ENCODE results near the gene ZNF787.
"Not testable (repeated sequence)": the region's sequence is repeated elsewhere in the genome, so short reads cannot be mapped to it uniquely, and the experiment has no call there.

The ZNF787 gene

GRCh38 chr19:56098731-56099568, 22.1 kb downstream of the ZNF787 start:
- H3K9me2 ChIP-seq (replicated peaks; ENCODE audit: insufficient read depth, low read length), result no peaks in the 10 kb centered on the region
- no peak overlapping the region for H3K9ac ChIP-seq (ENCODE audit: low read length)
- no peak overlapping the region for H3K4me2 ChIP-seq (ENCODE audit: low read depth, low read length, poor library complexity, severe bottlenecking)
- H3K79me2 ChIP-seq (ENCODE audit: insufficient read depth, low read length), result peaks cover 23% of the 10 kb centered on the region; the same call in 1 of the 2 replicates
- no peaks in the 10 kb centered on the region; the same call in 1 of the 2 replicates for H4K20me1 ChIP-seq (ENCODE audit: low read depth, low read length)
- no peaks in the 10 kb centered on the region for H3K9me3 ChIP-seq (ENCODE audit: insufficient read depth, low read length)
- TF ChIP-seq CTCF (IDR thresholded peaks at IDR 0.05; ENCODE audit: insufficient read depth, low read length, poor library complexity, severe bottlenecking) (no peak), EZH2phosphoT487 (conservative IDR thresholded peaks at IDR 0.05; ENCODE audit: low read length) (no peak)
- H3K27me3 ChIP-seq (ENCODE audit: low read length), result no peaks in the 10 kb centered on the region
- no peak overlapping the region for H3K4me3 ChIP-seq (ENCODE audit: insufficient read depth, low read length, poor library complexity, severe bottlenecking)
- no peaks in the 10 kb centered on the region for H3K36me3 ChIP-seq (ENCODE audit: low read length)
- no peaks in the 10 kb centered on the region for H3F3A ChIP-seq (ENCODE audit: insufficient read depth)
- H3K27ac ChIP-seq (ENCODE audit: low read depth, low read length), result no peak overlapping the region
- no peak overlapping the region for H2AFZ ChIP-seq (ENCODE audit: low read depth, low read length, severe bottlenecking)

DNA sequence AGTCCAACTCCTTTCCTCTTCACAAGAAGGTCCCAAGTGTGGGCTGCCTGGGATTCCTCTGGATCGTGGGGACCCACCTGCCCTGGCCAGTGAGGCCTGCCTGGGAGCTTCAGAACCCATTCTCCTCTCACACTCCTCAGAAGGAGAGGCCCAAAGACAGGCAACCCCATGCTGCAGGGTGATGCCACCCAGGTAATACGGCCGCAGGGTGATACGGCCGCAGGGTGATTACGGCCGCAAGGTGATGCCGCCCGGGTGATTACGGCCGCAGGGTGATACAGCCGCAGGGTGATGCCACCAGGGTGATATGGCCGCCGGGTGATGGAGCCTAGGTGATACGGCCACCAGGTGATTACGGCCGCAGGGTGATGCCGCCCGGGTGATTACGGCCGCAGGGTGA, 22.9 kb downstream of the ZNF787 start:
- not testable (repeated sequence) for H3K27ac ChIP-seq (ENCODE audit: low read depth, low read length); H3K9me3 ChIP-seq (ENCODE audit: insufficient read depth, low read length); H3K4me2 ChIP-seq (ENCODE audit: low read depth, low read length, poor library complexity, severe bottlenecking); H4K20me1 ChIP-seq (ENCODE audit: low read depth, low read length); H3K9me2 ChIP-seq (replicated peaks; ENCODE audit: insufficient read depth, low read length); H3K4me3 ChIP-seq (ENCODE audit: insufficient read depth, low read length, poor library complexity, severe bottlenecking); H3F3A ChIP-seq (ENCODE audit: insufficient read depth); H3K27me3 ChIP-seq (ENCODE audit: low read length); H2AFZ ChIP-seq (ENCODE audit: low read depth, low read length, severe bottlenecking); H3K9ac ChIP-seq (ENCODE audit: low read length); H3K36me3 ChIP-seq (ENCODE audit: low read length)
- H3K79me2 ChIP-seq (ENCODE audit: insufficient read depth, low read length), result peaks cover 18% of the 10 kb centered on the region; the same call in 1 of the 2 replicates

- Histone ChIP-seq H3K27me3 (ENCODE audit: low read length) (no peaks in the 10 kb centered on the region), H3K9me3 (ENCODE audit: insufficient read depth, low read length) (no peaks in the 10 kb centered on the region), H3K27ac (ENCODE audit: low read depth, low read length) (no peak overlapping the region), H3K4me3 (ENCODE audit: insufficient read depth, low read length, poor library complexity, severe bottlenecking) (no peak overlapping the region), H3K9ac (ENCODE audit: low read length) (no peak overlapping the region), H3K9me2 (replicated peaks; ENCODE audit: insufficient read depth, low read length) (no peaks in the 10 kb centered on the region), H3K79me2 (ENCODE audit: insufficient read depth, low read length) (peaks cover 16% of the 10 kb centered on the region), H3K4me2 (ENCODE audit: low read depth, low read length, poor library complexity, severe bottlenecking) (no peak overlapping the region), H2AFZ (ENCODE audit: low read depth, low read length, severe bottlenecking) (no peak overlapping the region), H3K36me3 (ENCODE audit: low read length) (no peaks in the 10 kb centered on the region), H3F3A (ENCODE audit: insufficient read depth) (no peaks in the 10 kb centered on the region), H4K20me1 (ENCODE audit: low read depth, low read length) (no peaks in the 10 kb centered on the region; the same call in 1 of the 2 replicates)
- no peak for TF ChIP-seq CTCF (IDR thresholded peaks at IDR 0.05; ENCODE audit: insufficient read depth, low read length, poor library complexity, severe bottlenecking)
- TF ChIP-seq EZH2phosphoT487 (conservative IDR thresholded peaks at IDR 0.05; ENCODE audit: low read length), result no peak
Measured at GRCh38 chr19:56097776-56098175, 23.3 kb downstream of the ZNF787 start.

GRCh38 chr19:56097306-56097705, 23.8 kb downstream of the ZNF787 start:
- H3K9me3 ChIP-seq (ENCODE audit: insufficient read depth, low read length), result no peaks in the 10 kb centered on the region
- no peak overlapping the region for H2AFZ ChIP-seq (ENCODE audit: low read depth, low read length, severe bottlenecking)
- no peaks in the 10 kb centered on the region; the same call in 1 of the 2 replicates for H4K20me1 ChIP-seq (ENCODE audit: low read depth, low read length)
- H3K36me3 ChIP-seq (ENCODE audit: low read length), result no peaks in the 10 kb centered on the region
- H3K9me2 ChIP-seq (replicated peaks; ENCODE audit: insufficient read depth, low read length), result no peaks in the 10 kb centered on the region
- no peaks in the 10 kb centered on the region for H3F3A ChIP-seq (ENCODE audit: insufficient read depth)
- TF ChIP-seq EZH2phosphoT487 (conservative IDR thresholded peaks at IDR 0.05; ENCODE audit: low read length), result no peak
- no peak for TF ChIP-seq CTCF (IDR thresholded peaks at IDR 0.05; ENCODE audit: insufficient read depth, low read length, poor library complexity, severe bottlenecking)
- H3K27me3 ChIP-seq (ENCODE audit: low read length), result no peaks in the 10 kb centered on the region
- no peak overlapping the region for H3K9ac ChIP-seq (ENCODE audit: low read length)
- H3K4me3 ChIP-seq (ENCODE audit: insufficient read depth, low read length, poor library complexity, severe bottlenecking), result no peak overlapping the region
- H3K4me2 ChIP-seq (ENCODE audit: low read depth, low read length, poor library complexity, severe bottlenecking), result no peak overlapping the region
- H3K79me2 ChIP-seq (ENCODE audit: insufficient read depth, low read length), result peaks cover 16% of the 10 kb centered on the region
- H3K27ac ChIP-seq (ENCODE audit: low read depth, low read length), result no peak overlapping the region
